Endothelial cell of umbilical vein (primary cell): ENCODE results near the gene THAP4. TPM values are rescaled to one million over a fixed set of nuclear protein-coding genes. Genes with fewer than 3 reads are reported as not detected.
A peak's percentile ranks its signal among the peaks of the same experiment; 100 is the strongest.

Experiments
- BruUV-seq: library from RNA; stranded (reverse); fragments of 400-500 nt; replicated peaks from 2 replicates; lab custom pipeline; 2021; lab: Mats Ljungman, UMichigan
- CTCF ChIA-PET: fragments of 300-600, 350-600 bp; sonication (Branson Sonifier 250); formaldehyde crosslinking; loops from one replicate; lab custom pipeline; 2021; ENCODE audit warnings: antibody characterized with exemption, inconsistent platforms; lab: Charles Lee
- POLR2A ChIA-PET: fragments of 300-600, 350-600 bp; sonication (Branson Sonifier 250); formaldehyde crosslinking; loops from one replicate; lab custom pipeline; 2021; ENCODE audit warnings: antibody characterized with exemption, inconsistent platforms; lab: Charles Lee
- DNase-seq: peaks from one replicate; pipeline ENCODE4 v3.0.0-alpha.2; 2011; ENCODE audit warnings: low read depth, low spot score
- FAIRE-seq: peaks from 2 replicates; lab custom pipeline; 2011; peaks lifted over from hg19 to GRCh38; lab: Jason Lieb, UNC
- H2AFZ ChIP-seq: 2 replicates; pipeline ENCODE4 v1.6.0; 2012; ENCODE audit warnings: low read depth, low read length, control low read depth, inconsistent platforms
- H3K27ac ChIP-seq: 2 replicates; pipeline ENCODE4 v1.5.1; 2011; ENCODE audit warnings: low read depth, mild to moderate bottlenecking, control low read depth, low read length, moderate library complexity; ENCODE audit not compliant: insufficient read depth
- H3K27me3 ChIP-seq, 2 experiments: 2 replicates each; pipeline versions ENCODE4 v1.6.0 to v1.6.1; 2011; ENCODE audit warnings: low read length in 2 of 2, mixed read lengths in 1 of 2; ENCODE audit not compliant: control insufficient read depth in 2 of 2, insufficient read depth in 2 of 2
- H3K36me3 ChIP-seq, 2 experiments: 2 replicates in 1 of 2; 3 replicates in 1 of 2; pipeline ENCODE4 v1.5.1; 2011; ENCODE audit warnings: low read length in 2 of 2, mild to moderate bottlenecking in 1 of 2, moderate library complexity in 1 of 2; ENCODE audit not compliant: control insufficient read depth in 2 of 2, insufficient read depth in 2 of 2; ENCODE audit errors: extremely low read depth in 1 of 2
- H3K4me1 ChIP-seq: 3 replicates; pipeline ENCODE4 v1.5.1; 2011; ENCODE audit warnings: mild to moderate bottlenecking, low read length; ENCODE audit not compliant: control insufficient read depth, insufficient read depth; ENCODE audit errors: extremely low read depth
- H3K4me2 ChIP-seq: 2 replicates; pipeline ENCODE4 v1.6.1; 2011; ENCODE audit warnings: low read length, control low read depth, mixed read lengths; ENCODE audit not compliant: insufficient read depth
- H3K4me3 ChIP-seq, 3 experiments: fragments of 200-600 bp in 1 of 3; sonication (generic), shearing (Covaris generic) in 1 of 3; replicated peaks in 1 of 3; 2 replicates each; pipeline ENCODE4 v1.5.1; 2011 to 2016; ENCODE audit warnings: control low read depth in 3 of 3, low read length in 3 of 3, mild to moderate bottlenecking in 2 of 3, inconsistent platforms in 1 of 3, low read depth in 1 of 3, moderate library complexity in 1 of 3; ENCODE audit not compliant: insufficient read depth in 1 of 3
- H3K79me2 ChIP-seq: 2 replicates; pipeline ENCODE4 v1.6.0; 2012; ENCODE audit warnings: low read length, inconsistent platforms; ENCODE audit not compliant: control insufficient read depth, insufficient read depth
- H3K9ac ChIP-seq: replicated peaks from 2 replicates; pipeline ENCODE3; 2011; ENCODE audit warnings: low read length, control low read depth; ENCODE audit not compliant: insufficient read depth; ENCODE audit errors: extremely low read depth
- H3K9me1 ChIP-seq: replicated peaks from 3 replicates; pipeline ENCODE4 v1.6.0; 2011; ENCODE audit warnings: mild to moderate bottlenecking, low read length; ENCODE audit not compliant: control insufficient read depth, insufficient read depth; ENCODE audit errors: extremely low read depth
- H3K9me3 ChIP-seq: replicated peaks from 2 replicates; pipeline ENCODE4 v1.5.1; 2012; ENCODE audit warnings: low read length, inconsistent platforms; ENCODE audit not compliant: control insufficient read depth, insufficient read depth
- H4K20me1 ChIP-seq: replicated peaks from 2 replicates; pipeline ENCODE3; 2011; ENCODE audit warnings: mild to moderate bottlenecking, low read length; ENCODE audit not compliant: control insufficient read depth, insufficient read depth; ENCODE audit errors: extremely low read depth
- EZH2 ChIP-seq: IDR thresholded peaks from 2 replicates; pipeline ENCODE4 v1.6.1; 2012; ENCODE audit warnings: borderline replicate concordance, low read depth, mild to moderate bottlenecking, moderate library complexity, low read length, inconsistent platforms; ENCODE audit not compliant: severe bottlenecking
- FOS ChIP-seq: IDR thresholded peaks from 2 replicates; pipeline ENCODE4 v1.6.1; 2011; ENCODE audit warnings: mild to moderate bottlenecking, low read length, moderate library complexity, borderline replicate concordance; ENCODE audit not compliant: insufficient read depth
- GATA2 ChIP-seq: IDR thresholded peaks from 2 replicates; pipeline ENCODE4 v1.7.0; 2011; ENCODE audit warnings: low read depth, mild to moderate bottlenecking, moderate library complexity, mixed read lengths, low read length; ENCODE audit not compliant: insufficient read length, insufficient read depth
- JUN ChIP-seq: IDR thresholded peaks from 2 replicates; pipeline ENCODE4 v1.6.1; 2011; ENCODE audit warnings: borderline replicate concordance, low read depth; ENCODE audit not compliant: insufficient read length, insufficient read depth
- MAX ChIP-seq: IDR thresholded peaks from 2 replicates; pipeline ENCODE4 v1.6.1; 2011; ENCODE audit not compliant: insufficient read depth, insufficient read length
- MYC ChIP-seq: IDR thresholded peaks from one replicate; pipeline ENCODE4 v1.6.1; 2011; ENCODE audit warnings: mild to moderate bottlenecking, low read depth, low read length
- POLR2A ChIP-seq: IDR thresholded peaks from 2 replicates; pipeline ENCODE4 v1.6.1; 2012; ENCODE audit warnings: low read depth, mild to moderate bottlenecking, control low read depth, low read length
- POLR2AphosphoS5 ChIP-seq: IDR thresholded peaks from 2 replicates; pipeline ENCODE4 v1.6.1; 2012; ENCODE audit warnings: low read depth, mild to moderate bottlenecking, control low read depth, low read length, moderate library complexity; ENCODE audit not compliant: insufficient read depth
- dilution Hi-C: fragments of 300-500 bp; cut with MboI; formaldehyde crosslinking; loops from one replicate; pipeline ENCODE4 v1.15.0; 2019; ENCODE audit warnings: low sequenced_read_pairs; ENCODE audit not compliant: extremely low pct_ligation_motif_present
- intact Hi-C: fragments of 100-400 bp; cut with micrococcal nuclease; formaldehyde crosslinking; loops from one replicate; pipeline ENCODE4 v1.10.0; 2022
- polyA plus RNA-seq, 4 experiments: library from polyadenylated mRNA; depleted of rRNA in 3 of 4; stranded (reverse) in 3 of 4; unstranded in 1 of 4; fragments of >200 nt; gene quantifications; 2 replicates each; pipeline versions ENCODE4 v1.2.1 to v1.2.3, GENCODE V29; 2011 to 2012; ENCODE audit warnings: missing spikeins in 1 of 4
- total RNA-seq: library from RNA; stranded (reverse); gene quantifications from 2 replicates; pipeline ENCODE4 v1.2.3, GENCODE V29; 2021
- TF ChIP-seq, protein P1 (sequence below), 2 donors: IDR thresholded peaks; 1 replicate in 1 of 2; 2 replicates in 1 of 2; pipeline ENCODE4 v1.5.1; 2011; ENCODE audit warnings: low read length in 2 of 2, mild to moderate bottlenecking in 2 of 2, moderate library complexity in 2 of 2, control low read depth in 1 of 2, inconsistent platforms in 1 of 2, low read depth in 1 of 2; ENCODE audit not compliant: insufficient read depth in 1 of 2; ENCODE audit errors: extremely low read depth in 1 of 2

THAP4 gene
- total and polyA plus RNA-seq, 2 donors (not counting 3 experiments of a cell fraction or from before 2014, with no cell fraction given) = 45.4 to 47.4 TPM

DNA sequence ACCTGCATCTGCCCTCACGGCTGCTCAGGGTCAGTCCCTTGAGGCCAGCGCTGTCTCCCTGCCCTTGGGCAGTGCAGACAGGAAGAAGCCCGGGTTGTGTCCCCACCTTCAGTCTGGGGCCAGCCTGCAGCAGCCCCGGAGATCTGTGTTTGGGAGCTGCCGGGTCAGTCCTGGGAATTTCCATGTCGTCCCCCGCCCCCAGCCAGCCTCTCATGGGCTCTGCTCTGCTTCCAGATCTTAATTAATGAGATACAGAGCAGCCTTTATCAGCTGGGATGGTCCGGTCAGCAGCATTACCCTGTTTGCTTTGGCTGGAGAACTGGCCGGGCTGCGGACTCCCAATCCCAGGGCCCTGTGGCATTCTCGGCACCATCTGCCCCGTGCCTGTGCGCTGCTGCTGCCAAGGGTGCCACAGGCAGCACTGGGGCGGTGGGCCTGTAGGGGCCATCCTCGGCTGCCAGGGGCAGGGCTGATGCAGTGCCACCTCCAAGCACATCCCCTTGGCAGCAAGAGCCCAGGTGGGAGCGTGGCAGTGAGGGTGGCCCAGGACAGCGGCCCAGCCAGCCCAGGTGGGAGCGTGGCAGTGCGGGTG lies 76.0 kb downstream of the THAP4 start:
- Histone ChIP-seq H3K27ac (no peak overlapping the region), H3K79me2 (peaks cover 47% of the 10 kb centered on the region), H3K9me3 (no peaks in the 10 kb centered on the region), H3K9ac (no peak overlapping the region), H3K9me1 (no peaks in the 10 kb centered on the region), H4K20me1 (no peaks in the 10 kb centered on the region), H3K36me3 (peaks cover 5 to 20% of the 10 kb centered on the region in 2 experiments), H3K4me3 (peak overlapping the region in 2 of 3 experiments; percentile 71 to 80), H3K27me3 (no peaks in the 10 kb centered on the region), H2AFZ (no peak overlapping the region), H3K4me1 (peaks cover 29% of the 10 kb centered on the region), H3K4me2 (peak overlapping the region; percentile 44)
- TF ChIP-seq POLR2A (no peak), JUN (no peak), MYC (no peak), EZH2 (no peak), FOS (no peak), GATA2 (no peak), MAX (no peak), POLR2AphosphoS5 (no peak)
- TF ChIP-seq, protein P1, sequence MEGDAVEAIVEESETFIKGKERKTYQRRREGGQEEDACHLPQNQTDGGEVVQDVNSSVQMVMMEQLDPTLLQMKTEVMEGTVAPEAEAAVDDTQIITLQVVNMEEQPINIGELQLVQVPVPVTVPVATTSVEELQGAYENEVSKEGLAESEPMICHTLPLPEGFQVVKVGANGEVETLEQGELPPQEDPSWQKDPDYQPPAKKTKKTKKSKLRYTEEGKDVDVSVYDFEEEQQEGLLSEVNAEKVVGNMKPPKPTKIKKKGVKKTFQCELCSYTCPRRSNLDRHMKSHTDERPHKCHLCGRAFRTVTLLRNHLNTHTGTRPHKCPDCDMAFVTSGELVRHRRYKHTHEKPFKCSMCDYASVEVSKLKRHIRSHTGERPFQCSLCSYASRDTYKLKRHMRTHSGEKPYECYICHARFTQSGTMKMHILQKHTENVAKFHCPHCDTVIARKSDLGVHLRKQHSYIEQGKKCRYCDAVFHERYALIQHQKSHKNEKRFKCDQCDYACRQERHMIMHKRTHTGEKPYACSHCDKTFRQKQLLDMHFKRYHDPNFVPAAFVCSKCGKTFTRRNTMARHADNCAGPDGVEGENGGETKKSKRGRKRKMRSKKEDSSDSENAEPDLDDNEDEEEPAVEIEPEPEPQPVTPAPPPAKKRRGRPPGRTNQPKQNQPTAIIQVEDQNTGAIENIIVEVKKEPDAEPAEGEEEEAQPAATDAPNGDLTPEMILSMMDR (IDR thresholded peaks at IDR 0.05; ENCODE audit: extremely low read depth in 1 of 2, insufficient read depth in 1 of 2, low read depth in 1 of 2, low read length in 2 of 2) = no peak
- ChIA-PET POLR2A (no interaction called here), CTCF (interaction anchor here (0.8 to 3.8 kb wide), 3 partner anchors 9 to 54 kb away, joined by 3 to 15 read pairs (median 3); partner anchors contain the start of gene STK25)
- intact Hi-C loops (no loop called here), dilution Hi-C loops (no loop called here)
- FAIRE-seq (no peak), DNase-seq (peak; percentile 48)
- no TSS peak for BruUV-seq
